Stimulated activated naive CD4-positive, alpha-beta T cell (primary cell): Measurements from ENCODE around the gene CCNT1.

ENCODE experiments used
- DNase-seq, 6 experiments: peaks; one replicate each; lab custom pipeline; 2025; lab: John Stamatoyannopoulos, UW

The CCNT1 gene

GRCh38 chr12:48640854-48641253, 75.7 kb downstream of the CCNT1 start:
- no peak for DNase-seq

- DNase-seq: no peak
Observed at GRCh38 chr12:48640428-48640827, 76.1 kb downstream of the CCNT1 start.
